Hematopoietic multipotent progenitor cell treated with erythropoietin and hydrocortisone succinate and interleukin-3 and kit ligand, for 6 days (in vitro differentiated cells): ENCODE data around the gene SCLY.

ENCODE experiments used
- DNase-seq: peaks from one replicate; pipeline ENCODE4 v3.0.0-alpha.2; 2015

Gene SCLY

GRCh38 chr2:238077292-238077691 lies 16.5 kb downstream of the SCLY start:
- no peak for DNase-seq

DNA sequence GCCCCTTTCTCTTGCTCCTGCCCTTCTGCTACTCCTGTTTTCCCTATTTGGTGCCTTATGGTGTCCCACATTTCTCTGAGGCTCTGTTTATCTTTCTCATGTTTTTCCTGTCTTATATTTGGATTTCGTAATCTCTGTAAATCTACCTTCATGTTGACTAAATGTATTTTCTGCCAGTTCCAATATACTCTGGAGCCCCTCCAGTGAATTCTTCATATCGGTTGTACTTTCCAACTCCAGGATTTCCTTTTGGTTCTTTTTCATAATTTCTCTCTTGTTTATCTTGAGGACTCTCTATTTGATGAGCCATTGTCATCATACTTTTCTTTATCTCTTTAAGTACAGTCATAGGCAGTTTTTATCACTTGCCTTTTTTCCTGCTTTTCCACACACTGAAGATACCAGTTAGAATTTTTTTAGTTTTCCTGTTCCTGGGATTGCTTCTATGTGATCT lies 19.1 kb downstream of the SCLY start:
- no peak for DNase-seq

DNA sequence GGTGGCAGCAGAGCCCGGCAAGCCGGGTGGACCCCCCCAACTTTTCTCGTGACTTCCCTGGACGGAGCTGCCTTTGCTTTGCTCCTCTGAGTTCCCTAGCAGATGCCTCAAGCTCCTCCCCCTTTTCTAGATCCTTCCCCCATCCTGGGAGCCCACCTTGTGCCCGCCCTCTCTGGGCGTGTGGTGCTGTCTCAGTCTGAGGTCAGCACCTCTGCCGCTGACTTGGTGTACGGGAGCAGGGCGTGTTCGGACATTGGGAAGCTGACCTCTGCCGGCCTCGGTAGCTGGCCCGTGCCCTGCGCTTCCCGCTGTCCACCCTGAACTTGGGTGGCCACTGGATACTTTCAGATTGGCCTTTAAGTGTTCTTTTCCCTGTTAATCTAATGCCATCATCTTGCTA lies 19.7 kb downstream of the SCLY start:
- no peak for DNase-seq

- DNase-seq, result no peak
Observed at GRCh38 chr2:238081150-238081549, 20.3 kb downstream of the SCLY start.

GRCh38 chr2:238081561-238081960 lies 20.8 kb downstream of the SCLY start:
- DNase-seq, result no peak

- no peak for DNase-seq
Observed at GRCh38 chr2:238082151-238082550, 21.4 kb downstream of the SCLY start.

GRCh38 chr2:238082827-238083226 lies 22.0 kb downstream of the SCLY start:
- no peak for DNase-seq

GRCh38 chr2:238083919-238084318 lies 23.1 kb downstream of the SCLY start:
- no peak for DNase-seq

DNA sequence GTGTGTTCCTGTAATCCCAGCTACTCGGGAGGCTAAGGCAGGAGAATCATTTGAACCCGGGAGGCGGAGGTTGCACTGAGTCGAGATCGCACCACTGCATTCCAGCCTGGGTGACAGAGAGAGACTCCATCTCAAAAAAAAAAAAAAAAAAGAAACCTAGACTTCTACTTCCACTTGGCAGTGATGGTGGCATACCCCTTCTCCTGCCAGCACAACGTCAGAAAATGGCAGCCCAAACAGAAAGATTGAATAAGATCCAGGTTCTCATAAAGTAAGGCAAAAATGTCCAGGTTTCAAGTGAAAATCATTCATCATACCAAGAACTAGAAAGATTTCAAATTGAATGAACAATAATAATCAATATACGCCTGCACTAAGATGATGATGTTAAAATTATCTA lies 24.0 kb downstream of the SCLY start:
- DNase-seq, result no peak

DNA sequence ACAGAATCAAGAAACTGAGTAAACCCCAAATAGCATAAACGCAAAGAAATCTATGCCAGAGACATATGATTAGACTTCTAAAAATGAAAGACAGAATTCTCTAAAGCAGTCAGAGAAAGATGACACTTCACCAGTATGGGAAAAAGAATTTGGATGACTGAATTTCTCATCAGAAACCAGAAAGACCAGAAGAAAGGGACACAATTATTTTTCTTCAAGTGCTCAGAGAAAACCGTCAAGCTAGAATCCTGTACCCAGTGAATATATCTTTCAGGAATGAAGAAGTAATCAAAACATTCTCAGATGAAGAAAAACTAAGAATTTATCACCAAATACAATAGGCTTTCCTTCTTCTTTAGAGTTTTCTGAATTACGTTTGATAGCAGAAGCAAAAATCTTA lies 25.1 kb downstream of the SCLY start:
- DNase-seq, result no peak

DNA sequence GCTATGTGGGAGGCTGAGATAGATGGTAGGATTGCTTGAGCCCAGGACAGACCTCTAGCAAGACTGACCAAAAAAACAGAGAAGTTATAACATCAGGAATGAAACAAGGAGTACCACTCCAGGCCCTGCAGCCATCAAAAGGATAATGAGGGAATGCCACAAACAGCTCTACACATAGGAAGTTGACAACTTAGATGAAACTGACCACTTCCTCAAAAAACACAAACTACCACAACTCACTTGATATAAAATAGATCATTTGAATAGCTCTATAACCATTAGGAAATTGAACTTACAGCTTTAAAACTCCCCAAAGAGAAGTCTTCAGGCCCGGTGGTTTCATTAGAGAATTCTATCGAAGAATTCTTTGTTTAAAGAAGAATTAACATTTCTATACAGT lies 26.4 kb downstream of the SCLY start:
- DNase-seq, result no peak

- DNase-seq, result no peak
Observed at GRCh38 chr2:238090887-238091286, 30.1 kb downstream of the SCLY start.

GRCh38 chr2:238091436-238092060 lies 30.7 kb downstream of the SCLY start:
- DNase-seq, result no peak

DNA sequence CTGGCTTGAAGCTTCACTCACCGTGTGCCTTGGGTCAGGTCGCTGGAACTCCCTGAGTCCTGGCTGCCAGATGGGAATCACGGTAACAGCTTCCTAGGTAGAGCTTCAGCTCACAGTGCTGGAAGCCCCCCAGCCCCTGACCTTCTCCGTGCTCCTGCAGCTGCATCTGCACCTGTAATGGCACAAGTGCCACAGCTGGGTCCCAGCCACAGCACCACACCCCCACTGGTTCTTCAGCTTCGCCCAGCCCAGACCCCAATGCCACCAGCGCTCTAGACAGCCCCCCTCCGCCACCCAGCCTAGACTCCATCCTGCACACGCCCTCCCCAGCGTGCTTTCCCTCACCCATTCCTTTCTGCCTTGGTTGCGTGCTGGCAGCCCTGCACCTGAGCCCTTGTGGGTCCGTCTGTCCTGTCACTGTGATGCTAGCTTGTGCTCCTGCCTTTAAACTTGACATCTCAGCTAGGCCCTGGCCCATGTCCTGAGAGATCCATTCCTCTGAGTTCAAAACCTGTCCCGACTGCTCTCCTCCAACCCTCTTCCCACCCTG lies 31.8 kb downstream of the SCLY start:
- no peak for DNase-seq

- no peak for DNase-seq
Observed at GRCh38 chr2:238093181-238094140, 32.7 kb downstream of the SCLY start.

DNA sequence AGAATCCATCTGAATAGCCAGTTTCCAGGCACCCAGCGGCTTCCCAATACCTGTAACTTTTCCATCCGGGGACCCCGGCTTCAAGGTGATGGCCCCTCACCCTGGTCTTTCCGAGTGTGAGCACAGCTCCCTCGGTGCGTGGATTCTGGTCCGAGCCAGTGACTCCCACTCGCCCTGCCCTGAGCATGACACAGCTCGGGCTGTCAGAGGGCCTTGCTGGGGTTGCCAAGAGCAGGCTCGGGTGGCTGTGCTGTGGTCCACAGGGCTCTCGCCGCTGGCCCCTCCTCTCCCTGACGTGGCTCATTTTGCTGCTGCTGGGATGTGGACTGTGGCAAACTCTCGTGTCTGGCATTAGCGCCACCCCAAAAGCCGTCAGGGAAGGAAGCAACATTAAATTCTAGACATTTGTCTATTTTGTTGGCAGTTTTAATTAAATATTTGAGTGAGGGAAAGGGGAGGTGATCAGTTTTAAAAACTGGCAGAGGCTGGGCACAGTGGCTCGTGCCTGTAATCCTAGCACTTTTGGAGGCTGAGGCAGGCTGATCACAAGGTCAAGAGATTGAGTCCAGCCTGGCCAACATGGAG lies 33.7 kb downstream of the SCLY start:
- no peak for DNase-seq

DNA sequence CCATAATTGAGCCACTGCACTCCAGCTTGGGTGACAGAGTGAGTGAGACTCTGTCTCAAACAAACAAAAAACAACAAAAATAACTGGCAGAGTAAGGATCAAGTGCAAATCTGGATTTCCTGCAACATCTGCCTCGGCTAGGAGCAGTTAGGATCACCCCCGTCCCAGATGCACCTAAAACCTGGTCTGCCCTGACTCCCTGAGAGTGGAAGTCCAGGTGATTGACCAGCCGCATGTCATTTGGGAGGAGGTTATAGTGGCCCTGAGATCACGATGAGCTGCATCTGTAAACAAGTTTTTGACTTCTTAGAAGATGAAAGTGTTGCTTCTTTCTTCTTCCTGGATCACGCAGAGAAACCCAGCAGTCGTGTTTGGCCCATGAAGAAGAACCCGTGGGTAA lies 34.3 kb downstream of the SCLY start:
- DNase-seq, result no peak

DNA sequence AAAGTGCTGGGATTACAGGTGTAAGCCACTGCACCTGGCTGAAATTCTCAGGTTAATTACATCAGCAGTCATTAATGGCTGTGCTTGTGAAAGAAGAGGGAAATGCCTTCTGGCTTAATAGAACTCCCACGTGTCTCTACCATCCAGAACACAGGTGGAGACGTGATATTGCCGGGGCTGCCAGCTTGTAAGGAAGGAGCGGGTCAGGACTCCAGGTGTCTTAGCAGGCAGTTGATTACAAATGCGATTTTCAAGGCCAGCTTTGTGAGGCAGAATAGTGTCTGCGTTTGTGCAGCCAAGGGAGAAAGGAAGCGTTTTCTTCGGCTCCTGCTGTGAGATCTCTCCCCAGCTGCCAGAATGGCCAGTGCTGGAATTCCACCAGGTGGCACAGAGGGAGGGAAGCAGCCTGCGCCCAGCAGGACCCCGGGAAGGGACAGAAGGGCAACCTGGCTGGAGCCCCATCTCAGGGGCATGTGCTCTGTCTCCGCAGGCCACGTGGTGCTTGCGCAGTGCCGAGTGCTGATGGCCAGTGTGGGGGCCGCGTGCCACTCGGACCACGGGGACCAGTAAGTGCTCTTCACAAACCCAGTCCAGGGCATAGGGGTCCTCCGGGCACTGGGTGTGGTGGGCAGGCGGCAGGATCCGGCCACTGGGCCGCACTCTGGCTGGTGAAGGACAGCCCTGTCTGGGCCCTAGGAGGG lies 35.7 kb downstream of the SCLY start:
- no peak for DNase-seq

- no peak for DNase-seq
Observed at GRCh38 chr2:238097201-238097987, 36.6 kb downstream of the SCLY start.

DNA sequence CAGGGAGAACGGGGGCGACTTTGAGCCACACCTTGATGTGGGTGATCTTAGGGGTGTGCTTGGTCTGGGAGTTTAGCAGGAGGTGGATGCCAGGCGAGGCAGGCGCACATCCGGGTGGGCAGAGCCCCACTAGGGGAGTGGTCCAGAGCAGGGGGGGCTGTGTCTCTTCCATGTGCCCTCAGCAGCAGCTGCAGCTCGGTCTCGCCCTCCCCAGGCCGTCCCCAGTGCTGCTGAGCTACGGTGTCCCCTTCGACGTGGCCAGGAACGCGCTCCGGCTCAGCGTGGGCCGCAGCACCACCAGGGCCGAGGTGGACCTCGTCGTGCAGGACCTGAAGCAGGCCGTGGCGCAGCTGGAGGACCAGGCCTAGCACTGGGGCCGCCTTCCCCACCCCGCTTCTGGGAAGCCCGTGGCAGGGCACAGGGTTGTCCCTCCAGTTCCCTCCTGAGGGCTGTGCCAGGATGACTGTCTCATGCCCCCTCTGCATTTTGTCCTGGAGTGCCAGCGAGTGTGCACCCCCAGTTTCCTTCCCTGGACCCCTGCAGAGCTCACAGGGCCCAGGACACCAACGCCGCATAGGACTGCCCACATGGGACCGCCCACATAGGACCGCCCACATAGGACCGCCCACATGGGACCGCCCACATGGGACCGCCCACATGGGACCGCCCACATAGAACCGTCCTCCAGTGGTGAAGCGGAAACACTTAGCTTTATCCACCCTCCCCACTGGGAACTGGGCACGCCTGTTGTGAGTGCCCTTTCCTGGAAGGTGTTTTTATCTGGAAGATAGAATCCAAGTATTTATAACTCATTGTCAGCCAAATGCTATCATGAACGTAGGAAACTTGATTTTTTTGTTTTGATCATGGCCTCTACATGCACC lies 37.4 kb downstream of the SCLY start:
- DNase-seq, result peak; percentile 94
